ES-I3 (cell line): ENCODE data around the gene TXNDC11.

ENCODE experiments used
- H3K36me3 ChIP-seq: 2 replicates; pipeline ENCODE4 v1.6.1; 2013; ENCODE audit warnings: mild to moderate bottlenecking, low read length, control low read depth, moderate library complexity; ENCODE audit not compliant: insufficient read depth
- H3K4me1 ChIP-seq: 2 replicates; pipeline ENCODE4 v1.6.1; 2013; ENCODE audit warnings: mild to moderate bottlenecking, control low read depth, low read length; ENCODE audit not compliant: insufficient read depth
- H3K9ac ChIP-seq: 2 replicates; pipeline ENCODE4 v1.6.1; 2013; ENCODE audit warnings: low read depth, mild to moderate bottlenecking, low read length, moderate library complexity
- H3K9me3 ChIP-seq: 2 replicates; pipeline ENCODE4 v1.6.1; 2013; ENCODE audit warnings: mild to moderate bottlenecking, low read length, moderate library complexity; ENCODE audit not compliant: control insufficient read depth, insufficient read depth

Gene TXNDC11

GRCh38 chr16:11665071-11665491, 77.6 kb downstream of the TXNDC11 start:
- H3K9ac ChIP-seq: peak overlapping the region; percentile 8

GRCh38 chr16:11662582-11662981, 80.1 kb downstream of the TXNDC11 start:
- Histone ChIP-seq H3K36me3 (no peaks in the 10 kb centered on the region), H3K9ac (no peak overlapping the region), H3K4me1 (peaks cover 24% of the 10 kb centered on the region; the same call in 1 of the 2 replicates), H3K9me3 (no peaks in the 10 kb centered on the region)

More at GRCh38 chr16:11665071-11665491, 77.6 kb downstream of the TXNDC11 start:
- no peaks in the 10 kb centered on the region for H3K9me3 ChIP-seq
- no peaks in the 10 kb centered on the region for H3K36me3 ChIP-seq
- H3K4me1 ChIP-seq: peaks cover 18% of the 10 kb centered on the region; the same call in 1 of the 2 replicates

- Histone ChIP-seq H3K36me3 (no peaks in the 10 kb centered on the region), H3K4me1 (peaks cover 21% of the 10 kb centered on the region; the same call in 1 of the 2 replicates), H3K9me3 (no peaks in the 10 kb centered on the region), H3K9ac (no peak overlapping the region)
These were observed 82.1 kb downstream of the TXNDC11 start for GRCh38 chr16:11660565-11660964.

GRCh38 chr16:11658896-11659708, 83.6 kb downstream of the TXNDC11 start:
- Histone ChIP-seq H3K9ac (no peak overlapping the region), H3K4me1 (peaks cover 8% of the 10 kb centered on the region; the same call in 1 of the 2 replicates), H3K36me3 (no peaks in the 10 kb centered on the region), H3K9me3 (no peaks in the 10 kb centered on the region)

GRCh38 chr16:11657556-11657955, 85.1 kb downstream of the TXNDC11 start:
- Histone ChIP-seq H3K4me1 (peaks cover 8% of the 10 kb centered on the region; the same call in 1 of the 2 replicates), H3K36me3 (no peaks in the 10 kb centered on the region), H3K9me3 (no peaks in the 10 kb centered on the region), H3K9ac (no peak overlapping the region)

GRCh38 chr16:11655655-11656054, 87.0 kb downstream of the TXNDC11 start:
- no peaks in the 10 kb centered on the region for H3K36me3 ChIP-seq
- H3K9ac ChIP-seq: no peak overlapping the region
- no peaks in the 10 kb centered on the region for H3K9me3 ChIP-seq
- peaks cover 8% of the 10 kb centered on the region; the same call in 1 of the 2 replicates for H3K4me1 ChIP-seq

GRCh38 chr16:11651796-11652195, 90.9 kb downstream of the TXNDC11 start:
- H3K9me3 ChIP-seq: no peaks in the 10 kb centered on the region
- no peaks in the 10 kb centered on the region for H3K36me3 ChIP-seq
- H3K4me1 ChIP-seq: no peaks in the 10 kb centered on the region
- no peak overlapping the region for H3K9ac ChIP-seq

- Histone ChIP-seq H3K36me3 (no peaks in the 10 kb centered on the region), H3K9me3 (no peaks in the 10 kb centered on the region), H3K4me1 (no peaks in the 10 kb centered on the region), H3K9ac (no peak overlapping the region)
These were observed 91.7 kb downstream of the TXNDC11 start for GRCh38 chr16:11650641-11651591.

GRCh38 chr16:11649276-11649675, 93.4 kb downstream of the TXNDC11 start:
- no peaks in the 10 kb centered on the region for H3K9me3 ChIP-seq
- H3K4me1 ChIP-seq: no peaks in the 10 kb centered on the region
- H3K36me3 ChIP-seq: no peaks in the 10 kb centered on the region
- no peak overlapping the region for H3K9ac ChIP-seq

GRCh38 chr16:11642765-11643116, 99.9 kb downstream of the TXNDC11 start:
- Histone ChIP-seq H3K9me3 (no peaks in the 10 kb centered on the region), H3K4me1 (peaks cover 13% of the 10 kb centered on the region), H3K9ac (no peak overlapping the region), H3K36me3 (no peaks in the 10 kb centered on the region)

GRCh38 chr16:11640987-11641817, 101.5 kb downstream of the TXNDC11 start:
- Histone ChIP-seq H3K4me1 (peaks cover 18% of the 10 kb centered on the region), H3K36me3 (no peaks in the 10 kb centered on the region), H3K9me3 (no peaks in the 10 kb centered on the region), H3K9ac (no peak overlapping the region)

- Histone ChIP-seq H3K36me3 (no peaks in the 10 kb centered on the region), H3K9ac (no peak overlapping the region), H3K4me1 (peaks cover 26% of the 10 kb centered on the region), H3K9me3 (no peaks in the 10 kb centered on the region)
These were observed 102.4 kb downstream of the TXNDC11 start for GRCh38 chr16:11639925-11640899.

- peaks cover 28% of the 10 kb centered on the region for H3K4me1 ChIP-seq
- no peaks in the 10 kb centered on the region for H3K9me3 ChIP-seq
These were observed 103.6 kb downstream of the TXNDC11 start for GRCh38 chr16:11639008-11639562.

More at GRCh38 chr16:11639008-11639562, 103.6 kb downstream of the TXNDC11 start:
- Histone ChIP-seq H3K36me3 (no peaks in the 10 kb centered on the region), H3K9ac (no peak overlapping the region)
